BJ (cell line): ENCODE data around the gene TTC21B. TPM values are rescaled to one million over a fixed set of nuclear protein-coding genes. Genes with fewer than 3 reads are reported as not detected.
A peak's percentile ranks its signal among the peaks of the same experiment; 100 is the strongest.

Experiments
- CTCF ChIA-PET: fragments of 350-600 bp; formaldehyde crosslinking; extraction: SDS; loops from one replicate; lab custom pipeline; 2021; ENCODE audit warnings: antibody characterized with exemption, inconsistent platforms; lab: Yijun Ruan, JAX
- POLR2A ChIA-PET: fragments of 300-600 bp; sonication (Branson Sonifier 250); formaldehyde crosslinking; extraction: SDS; loops from one replicate; lab custom pipeline; 2021; ENCODE audit warnings: antibody characterized with exemption; lab: Charles Lee
- DNase-seq: peaks from one replicate; pipeline ENCODE4 v3.0.0-alpha.2; 2011; ENCODE audit warnings: low read depth
- H3K27me3 ChIP-seq: 2 replicates; pipeline ENCODE4 v1.6.0; 2011; ENCODE audit warnings: low read length; ENCODE audit not compliant: control insufficient read depth, insufficient read depth
- H3K36me3 ChIP-seq: 2 replicates; pipeline ENCODE4 v1.5.1; 2011; ENCODE audit warnings: low read length; ENCODE audit not compliant: control insufficient read depth, insufficient read depth
- H3K4me3 ChIP-seq: 2 replicates; pipeline ENCODE4 v1.5.1; 2011; ENCODE audit warnings: low read depth, mild to moderate bottlenecking, control low read depth, low read length
- polyA plus RNA-seq: library from polyadenylated mRNA; depleted of rRNA; stranded (reverse); fragments of >200 nt; gene quantifications from 2 replicates; pipeline ENCODE4 v1.2.3, GENCODE V29; 2011
- TF ChIP-seq, protein P1 (sequence below): IDR thresholded peaks from 2 replicates; pipeline ENCODE4 v1.5.1; 2011; ENCODE audit warnings: low read depth, mild to moderate bottlenecking, control low read depth, inconsistent platforms, low read length, moderate library complexity; ENCODE audit not compliant: insufficient read depth

TTC21B gene
- polyA plus RNA-seq, 1 experiment: 12.1 TPM

GRCh38 chr2:165886487-165887146 is 67.0 kb downstream of the TTC21B start:
- CTCF ChIA-PET: interaction anchor here (1.5 to 1.6 kb wide), 2 partner anchors 12 to 16 kb away, joined by 3 to 4 read pairs; no protein-coding TSS in a partner anchor
- DNase-seq: no peak
- TF ChIP-seq, protein P1, sequence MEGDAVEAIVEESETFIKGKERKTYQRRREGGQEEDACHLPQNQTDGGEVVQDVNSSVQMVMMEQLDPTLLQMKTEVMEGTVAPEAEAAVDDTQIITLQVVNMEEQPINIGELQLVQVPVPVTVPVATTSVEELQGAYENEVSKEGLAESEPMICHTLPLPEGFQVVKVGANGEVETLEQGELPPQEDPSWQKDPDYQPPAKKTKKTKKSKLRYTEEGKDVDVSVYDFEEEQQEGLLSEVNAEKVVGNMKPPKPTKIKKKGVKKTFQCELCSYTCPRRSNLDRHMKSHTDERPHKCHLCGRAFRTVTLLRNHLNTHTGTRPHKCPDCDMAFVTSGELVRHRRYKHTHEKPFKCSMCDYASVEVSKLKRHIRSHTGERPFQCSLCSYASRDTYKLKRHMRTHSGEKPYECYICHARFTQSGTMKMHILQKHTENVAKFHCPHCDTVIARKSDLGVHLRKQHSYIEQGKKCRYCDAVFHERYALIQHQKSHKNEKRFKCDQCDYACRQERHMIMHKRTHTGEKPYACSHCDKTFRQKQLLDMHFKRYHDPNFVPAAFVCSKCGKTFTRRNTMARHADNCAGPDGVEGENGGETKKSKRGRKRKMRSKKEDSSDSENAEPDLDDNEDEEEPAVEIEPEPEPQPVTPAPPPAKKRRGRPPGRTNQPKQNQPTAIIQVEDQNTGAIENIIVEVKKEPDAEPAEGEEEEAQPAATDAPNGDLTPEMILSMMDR: no peak
- POLR2A ChIA-PET: no interaction called here
- H3K36me3 ChIP-seq: no peaks in the 10 kb centered on the region
- no peak overlapping the region for H3K4me3 ChIP-seq
- H3K27me3 ChIP-seq: no peaks in the 10 kb centered on the region

- DNase-seq: no peak
- H3K36me3 ChIP-seq: 0 out of 2 replicates have a peak, but pooled peaks cover 1% of the 10 kb centered on the region
- POLR2A ChIA-PET: no interaction called here
- TF ChIP-seq, protein P1: no peak
- H3K27me3 ChIP-seq: no peaks in the 10 kb centered on the region
- H3K4me3 ChIP-seq: no peak overlapping the region
- CTCF ChIA-PET: no interaction called here
Measured at GRCh38 chr2:165877565-165878550, 75.7 kb downstream of the TTC21B start.

DNA sequence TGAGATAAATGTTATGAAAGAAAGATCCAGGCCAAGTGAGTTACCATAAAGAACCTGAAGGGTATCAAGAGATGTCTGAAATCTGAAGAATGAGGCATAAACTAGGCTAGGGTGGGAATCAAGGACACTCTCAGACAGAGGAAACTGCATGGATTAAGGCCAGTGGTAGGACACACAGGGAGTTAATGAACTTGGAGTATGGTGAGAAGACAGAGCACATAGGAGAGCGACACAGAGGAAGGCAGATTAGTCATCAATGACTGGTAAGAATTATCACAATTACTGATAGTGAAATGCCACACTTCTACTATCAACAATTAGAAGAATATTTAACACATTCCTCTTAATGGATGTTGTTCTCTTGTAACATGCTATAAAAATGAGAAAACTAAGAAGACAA is 76.9 kb downstream of the TTC21B start:
- ChIA-PET CTCF (no interaction called here), POLR2A (no interaction called here)
- DNase-seq: no peak
- Histone ChIP-seq H3K36me3 (0 out of 2 replicates have a peak, but pooled peaks cover 1% of the 10 kb centered on the region), H3K27me3 (no peaks in the 10 kb centered on the region), H3K4me3 (no peak overlapping the region)
- TF ChIP-seq, protein P1: no peak

DNA sequence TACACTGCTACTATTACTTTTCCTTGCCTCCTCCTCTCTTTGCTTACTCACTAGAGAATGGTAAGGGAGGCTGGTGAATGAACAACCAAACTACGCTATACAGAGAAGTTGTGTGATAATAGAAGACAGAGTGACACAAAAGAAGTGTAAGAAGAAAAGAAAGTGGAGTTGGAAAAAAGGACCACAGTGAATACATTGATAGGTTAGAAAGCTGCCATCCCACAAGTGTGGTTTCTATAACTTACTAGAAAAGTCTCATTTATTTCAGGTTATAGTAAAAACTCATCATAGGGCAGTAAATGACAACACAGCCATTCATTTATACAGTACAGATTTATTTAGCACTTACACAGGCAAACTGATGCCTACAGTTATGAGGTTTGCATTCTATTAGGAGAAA is 77.3 kb downstream of the TTC21B start:
- Histone ChIP-seq H3K27me3 (no peaks in the 10 kb centered on the region), H3K36me3 (0 out of 2 replicates have a peak, but pooled peaks cover 1% of the 10 kb centered on the region), H3K4me3 (no peak overlapping the region)
- TF ChIP-seq, protein P1: no peak
- DNase-seq: no peak
- ChIA-PET CTCF (no interaction called here), POLR2A (no interaction called here)

DNA sequence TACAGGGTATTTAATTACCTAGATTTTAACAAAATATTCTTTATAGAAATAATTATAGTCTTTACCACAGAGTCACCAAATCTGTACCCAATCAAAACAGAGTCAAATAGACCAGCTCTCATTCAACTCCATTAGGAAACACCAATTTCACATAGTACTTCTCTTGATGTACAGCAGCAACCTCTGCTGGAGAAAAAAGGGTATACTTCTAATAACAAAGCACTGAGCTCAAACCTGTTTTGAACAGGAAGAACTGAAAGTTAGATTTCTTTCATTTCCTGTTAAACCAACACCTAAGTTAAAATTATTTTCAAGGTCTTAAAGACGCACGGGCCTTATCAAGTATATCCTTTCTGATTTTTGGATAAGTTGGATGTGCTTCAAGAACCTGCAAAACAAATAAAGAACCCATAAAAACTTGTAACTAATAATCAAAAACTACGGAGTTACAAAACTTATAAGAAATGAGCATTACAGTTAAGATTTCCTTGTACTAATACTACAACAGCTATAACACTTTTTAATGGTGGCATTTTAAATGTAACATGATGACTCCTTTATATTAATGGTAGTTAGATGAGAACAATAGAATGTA is 79.0 kb downstream of the TTC21B start:
- TF ChIP-seq, protein P1: peak; percentile 70
- no peaks in the 10 kb centered on the region for H3K36me3 ChIP-seq
- CTCF ChIA-PET: interaction anchor here (0.7 to 2.2 kb wide), 16 partner anchors 8 to 474 kb away, joined by 3 to 16 read pairs (median 4); no protein-coding TSS in a partner anchor
- no peak for DNase-seq
- no peaks in the 10 kb centered on the region for H3K27me3 ChIP-seq
- H3K4me3 ChIP-seq: no peak overlapping the region
- POLR2A ChIA-PET: interaction anchor here (0.6 kb wide), 1 partner anchor 27 kb away, joined by 5 read pairs; no protein-coding TSS in a partner anchor
